Panc1 (cell line): ENCODE data around the gene GABRG3.

Experiments
- POLR2AphosphoS5 ChIP-seq: IDR thresholded peaks from 2 replicates; pipeline ENCODE4 v1.6.1; 2012; ENCODE audit warnings: mild to moderate bottlenecking, low read depth, low read length, moderate library complexity
- SIN3A ChIP-seq: IDR thresholded peaks from 2 replicates; pipeline ENCODE4 v1.6.1; 2012; ENCODE audit warnings: low read depth, mild to moderate bottlenecking, low read length, moderate library complexity, borderline replicate concordance; ENCODE audit not compliant: insufficient read depth
- TF ChIP-seq, protein P1 (sequence below): fragments of 450-650 bp; IDR thresholded peaks from 2 replicates; pipeline ENCODE4 v1.5.1; 2017; ENCODE audit warnings: mild to moderate bottlenecking
- TF ChIP-seq, protein P2 (sequence below), 2 experiments: IDR thresholded peaks; 2 replicates each; pipeline ENCODE4 v1.6.1; 2011 to 2012; ENCODE audit warnings: low read depth in 2 of 2, control low read depth in 1 of 2, low read length in 1 of 2, mild to moderate bottlenecking in 1 of 2, moderate library complexity in 1 of 2; ENCODE audit not compliant: insufficient read depth in 1 of 2

GRCh38 chr15:27176785-27177406 is 205.9 kb downstream of the GABRG3 start:
- TF ChIP-seq, protein P1, sequence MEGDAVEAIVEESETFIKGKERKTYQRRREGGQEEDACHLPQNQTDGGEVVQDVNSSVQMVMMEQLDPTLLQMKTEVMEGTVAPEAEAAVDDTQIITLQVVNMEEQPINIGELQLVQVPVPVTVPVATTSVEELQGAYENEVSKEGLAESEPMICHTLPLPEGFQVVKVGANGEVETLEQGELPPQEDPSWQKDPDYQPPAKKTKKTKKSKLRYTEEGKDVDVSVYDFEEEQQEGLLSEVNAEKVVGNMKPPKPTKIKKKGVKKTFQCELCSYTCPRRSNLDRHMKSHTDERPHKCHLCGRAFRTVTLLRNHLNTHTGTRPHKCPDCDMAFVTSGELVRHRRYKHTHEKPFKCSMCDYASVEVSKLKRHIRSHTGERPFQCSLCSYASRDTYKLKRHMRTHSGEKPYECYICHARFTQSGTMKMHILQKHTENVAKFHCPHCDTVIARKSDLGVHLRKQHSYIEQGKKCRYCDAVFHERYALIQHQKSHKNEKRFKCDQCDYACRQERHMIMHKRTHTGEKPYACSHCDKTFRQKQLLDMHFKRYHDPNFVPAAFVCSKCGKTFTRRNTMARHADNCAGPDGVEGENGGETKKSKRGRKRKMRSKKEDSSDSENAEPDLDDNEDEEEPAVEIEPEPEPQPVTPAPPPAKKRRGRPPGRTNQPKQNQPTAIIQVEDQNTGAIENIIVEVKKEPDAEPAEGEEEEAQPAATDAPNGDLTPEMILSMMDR, result no peak
- no peak for TF ChIP-seq POLR2AphosphoS5
- no peak for TF ChIP-seq SIN3A
- TF ChIP-seq, protein P2, sequence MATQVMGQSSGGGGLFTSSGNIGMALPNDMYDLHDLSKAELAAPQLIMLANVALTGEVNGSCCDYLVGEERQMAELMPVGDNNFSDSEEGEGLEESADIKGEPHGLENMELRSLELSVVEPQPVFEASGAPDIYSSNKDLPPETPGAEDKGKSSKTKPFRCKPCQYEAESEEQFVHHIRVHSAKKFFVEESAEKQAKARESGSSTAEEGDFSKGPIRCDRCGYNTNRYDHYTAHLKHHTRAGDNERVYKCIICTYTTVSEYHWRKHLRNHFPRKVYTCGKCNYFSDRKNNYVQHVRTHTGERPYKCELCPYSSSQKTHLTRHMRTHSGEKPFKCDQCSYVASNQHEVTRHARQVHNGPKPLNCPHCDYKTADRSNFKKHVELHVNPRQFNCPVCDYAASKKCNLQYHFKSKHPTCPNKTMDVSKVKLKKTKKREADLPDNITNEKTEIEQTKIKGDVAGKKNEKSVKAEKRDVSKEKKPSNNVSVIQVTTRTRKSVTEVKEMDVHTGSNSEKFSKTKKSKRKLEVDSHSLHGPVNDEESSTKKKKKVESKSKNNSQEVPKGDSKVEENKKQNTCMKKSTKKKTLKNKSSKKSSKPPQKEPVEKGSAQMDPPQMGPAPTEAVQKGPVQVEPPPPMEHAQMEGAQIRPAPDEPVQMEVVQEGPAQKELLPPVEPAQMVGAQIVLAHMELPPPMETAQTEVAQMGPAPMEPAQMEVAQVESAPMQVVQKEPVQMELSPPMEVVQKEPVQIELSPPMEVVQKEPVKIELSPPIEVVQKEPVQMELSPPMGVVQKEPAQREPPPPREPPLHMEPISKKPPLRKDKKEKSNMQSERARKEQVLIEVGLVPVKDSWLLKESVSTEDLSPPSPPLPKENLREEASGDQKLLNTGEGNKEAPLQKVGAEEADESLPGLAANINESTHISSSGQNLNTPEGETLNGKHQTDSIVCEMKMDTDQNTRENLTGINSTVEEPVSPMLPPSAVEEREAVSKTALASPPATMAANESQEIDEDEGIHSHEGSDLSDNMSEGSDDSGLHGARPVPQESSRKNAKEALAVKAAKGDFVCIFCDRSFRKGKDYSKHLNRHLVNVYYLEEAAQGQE (IDR thresholded peaks at IDR 0.05; ENCODE audit: insufficient read depth in 1 of 2, low read depth in 2 of 2, low read length in 1 of 2), result no peak
